ENCODE results near the gene HS1BP3. TPM values are rescaled to one million over a fixed set of nuclear protein-coding genes. Genes with fewer than 3 reads are reported as not detected.

HS1BP3 gene
- total and polyA plus RNA-seq, 2 of the 13 experiments (the other 11 are each of a cell fraction or from before 2014, with no cell fraction given) = 15.2 to 22.0 TPM

DNA sequence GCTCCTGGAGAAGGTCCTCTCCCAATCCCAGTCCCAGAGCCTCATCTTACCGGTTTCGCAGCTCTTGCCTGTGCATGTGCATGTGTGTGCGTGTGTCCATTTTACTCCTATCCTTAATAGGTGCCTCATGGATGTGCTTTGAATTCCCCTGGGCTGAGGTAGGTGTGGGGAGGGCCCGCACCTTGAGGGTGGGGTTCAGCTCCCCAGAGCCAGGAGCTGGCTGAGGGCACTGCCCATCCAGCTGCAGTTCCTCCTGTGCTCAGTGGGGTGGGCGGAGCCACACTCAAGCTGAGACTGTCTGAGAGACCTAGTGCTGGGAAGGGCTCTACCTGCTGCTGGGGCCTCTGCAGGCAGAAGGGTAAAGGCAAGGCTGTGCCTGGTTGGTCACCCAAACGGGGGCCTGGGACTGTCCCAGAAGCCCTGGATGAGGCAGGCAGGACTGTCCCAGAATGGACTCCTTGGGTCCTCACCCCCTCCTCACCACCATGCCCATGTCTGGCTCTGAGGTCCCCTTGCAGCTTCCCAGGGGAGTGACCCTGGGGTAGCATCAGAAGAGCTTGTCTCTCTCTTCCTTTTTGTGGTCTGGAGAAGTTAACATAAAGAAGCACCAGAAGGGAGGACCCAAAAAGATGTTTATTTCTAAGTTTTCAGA, 24.9 kb upstream of the HS1BP3 start (continued):
- TF ChIP-seq, protein P1, sequence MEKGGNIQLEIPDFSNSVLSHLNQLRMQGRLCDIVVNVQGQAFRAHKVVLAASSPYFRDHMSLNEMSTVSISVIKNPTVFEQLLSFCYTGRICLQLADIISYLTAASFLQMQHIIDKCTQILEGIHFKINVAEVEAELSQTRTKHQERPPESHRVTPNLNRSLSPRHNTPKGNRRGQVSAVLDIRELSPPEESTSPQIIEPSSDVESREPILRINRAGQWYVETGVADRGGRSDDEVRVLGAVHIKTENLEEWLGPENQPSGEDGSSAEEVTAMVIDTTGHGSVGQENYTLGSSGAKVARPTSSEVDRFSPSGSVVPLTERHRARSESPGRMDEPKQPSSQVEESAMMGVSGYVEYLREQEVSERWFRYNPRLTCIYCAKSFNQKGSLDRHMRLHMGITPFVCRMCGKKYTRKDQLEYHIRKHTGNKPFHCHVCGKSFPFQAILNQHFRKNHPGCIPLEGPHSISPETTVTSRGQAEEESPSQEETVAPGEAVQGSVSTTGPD (CRISPR knock-in tag; IDR thresholded peaks at IDR 0.05) = no peak
- 0 out of 2 replicates have a peak, but pooled peaks have one; percentile 21 for TF ChIP-seq ARHGAP35 (CRISPR knock-in tag; IDR thresholded peaks at IDR 0.05; ENCODE audit: borderline replicate concordance)
- no peak for TF ChIP-seq SOX6 (IDR thresholded peaks at IDR 0.05)
- no peak for TF ChIP-seq SOX6 (CRISPR knock-in tag; IDR thresholded peaks at IDR 0.05)
- TF ChIP-seq, protein P2, sequence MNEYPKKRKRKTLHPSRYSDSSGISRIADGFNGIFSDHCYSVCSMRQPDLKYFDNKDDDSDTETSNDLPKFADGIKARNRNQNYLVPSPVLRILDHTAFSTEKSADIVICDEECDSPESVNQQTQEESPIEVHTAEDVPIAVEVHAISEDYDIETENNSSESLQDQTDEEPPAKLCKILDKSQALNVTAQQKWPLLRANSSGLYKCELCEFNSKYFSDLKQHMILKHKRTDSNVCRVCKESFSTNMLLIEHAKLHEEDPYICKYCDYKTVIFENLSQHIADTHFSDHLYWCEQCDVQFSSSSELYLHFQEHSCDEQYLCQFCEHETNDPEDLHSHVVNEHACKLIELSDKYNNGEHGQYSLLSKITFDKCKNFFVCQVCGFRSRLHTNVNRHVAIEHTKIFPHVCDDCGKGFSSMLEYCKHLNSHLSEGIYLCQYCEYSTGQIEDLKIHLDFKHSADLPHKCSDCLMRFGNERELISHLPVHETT (CRISPR knock-in tag; conservative IDR thresholded peaks at IDR 0.05) = no peak
- TF ChIP-seq HNF4A (CRISPR knock-in tag; IDR thresholded peaks at IDR 0.05) = no peak
- TF ChIP-seq ZFP37 (CRISPR knock-in tag; IDR thresholded peaks at IDR 0.05; ENCODE audit: borderline replicate concordance) = no peak
- TF ChIP-seq MBNL3 (CRISPR knock-in tag; conservative IDR thresholded peaks at IDR 0.05) = 0 out of 2 replicates have a peak, but pooled peaks have one; percentile 21
- TF ChIP-seq, protein P3, sequence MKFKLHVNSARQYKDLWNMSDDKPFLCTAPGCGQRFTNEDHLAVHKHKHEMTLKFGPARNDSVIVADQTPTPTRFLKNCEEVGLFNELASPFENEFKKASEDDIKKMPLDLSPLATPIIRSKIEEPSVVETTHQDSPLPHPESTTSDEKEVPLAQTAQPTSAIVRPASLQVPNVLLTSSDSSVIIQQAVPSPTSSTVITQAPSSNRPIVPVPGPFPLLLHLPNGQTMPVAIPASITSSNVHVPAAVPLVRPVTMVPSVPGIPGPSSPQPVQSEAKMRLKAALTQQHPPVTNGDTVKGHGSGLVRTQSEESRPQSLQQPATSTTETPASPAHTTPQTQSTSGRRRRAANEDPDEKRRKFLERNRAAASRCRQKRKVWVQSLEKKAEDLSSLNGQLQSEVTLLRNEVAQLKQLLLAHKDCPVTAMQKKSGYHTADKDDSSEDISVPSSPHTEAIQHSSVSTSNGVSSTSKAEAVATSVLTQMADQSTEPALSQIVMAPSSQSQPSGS (CRISPR knock-in tag; IDR thresholded peaks at IDR 0.05) = no peak
- peak; percentile 78 for TF ChIP-seq ZNF274 (CRISPR knock-in tag; IDR thresholded peaks at IDR 0.05)
- TF ChIP-seq MEF2D (CRISPR knock-in tag; IDR thresholded peaks at IDR 0.05) = no peak
- peak; percentile 14; the same call in 1 of the 2 replicates for TF ChIP-seq DNMT1 (CRISPR knock-in tag; IDR thresholded peaks at IDR 0.05)
- TF ChIP-seq ZNF235 (CRISPR knock-in tag; IDR thresholded peaks at IDR 0.05; ENCODE audit: borderline replicate concordance) = no peak
- 0 out of 2 replicates have a peak, but pooled peaks have one; percentile 58 for TF ChIP-seq MZF1 (CRISPR knock-in tag; IDR thresholded peaks at IDR 0.05; ENCODE audit: borderline replicate concordance)
- TF ChIP-seq, protein P4, sequence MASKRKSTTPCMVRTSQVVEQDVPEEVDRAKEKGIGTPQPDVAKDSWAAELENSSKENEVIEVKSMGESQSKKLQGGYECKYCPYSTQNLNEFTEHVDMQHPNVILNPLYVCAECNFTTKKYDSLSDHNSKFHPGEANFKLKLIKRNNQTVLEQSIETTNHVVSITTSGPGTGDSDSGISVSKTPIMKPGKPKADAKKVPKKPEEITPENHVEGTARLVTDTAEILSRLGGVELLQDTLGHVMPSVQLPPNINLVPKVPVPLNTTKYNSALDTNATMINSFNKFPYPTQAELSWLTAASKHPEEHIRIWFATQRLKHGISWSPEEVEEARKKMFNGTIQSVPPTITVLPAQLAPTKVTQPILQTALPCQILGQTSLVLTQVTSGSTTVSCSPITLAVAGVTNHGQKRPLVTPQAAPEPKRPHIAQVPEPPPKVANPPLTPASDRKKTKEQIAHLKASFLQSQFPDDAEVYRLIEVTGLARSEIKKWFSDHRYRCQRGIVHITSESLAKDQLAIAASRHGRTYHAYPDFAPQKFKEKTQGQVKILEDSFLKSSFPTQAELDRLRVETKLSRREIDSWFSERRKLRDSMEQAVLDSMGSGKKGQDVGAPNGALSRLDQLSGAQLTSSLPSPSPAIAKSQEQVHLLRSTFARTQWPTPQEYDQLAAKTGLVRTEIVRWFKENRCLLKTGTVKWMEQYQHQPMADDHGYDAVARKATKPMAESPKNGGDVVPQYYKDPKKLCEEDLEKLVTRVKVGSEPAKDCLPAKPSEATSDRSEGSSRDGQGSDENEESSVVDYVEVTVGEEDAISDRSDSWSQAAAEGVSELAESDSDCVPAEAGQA (IDR thresholded peaks at IDR 0.05; ENCODE audit: low read depth) = no peak
- TF ChIP-seq, protein P4 (CRISPR knock-in tag; IDR thresholded peaks at IDR 0.05; ENCODE audit: borderline replicate concordance) = no peak

All from HepG2 (cell line).